Renal cortex interstitium (tissue), 11 donors: ENCODE data around the gene CAMK1G. TPM values are rescaled to one million over a fixed set of nuclear protein-coding genes. Genes with fewer than 3 reads are reported as not detected.

Experiments
- DNase-seq, 11 donors: peaks; one replicate each; pipeline ENCODE4 v3.0.0-alpha.2; 2013; ENCODE audit warnings: low read depth in 9 of 11, low spot score in 4 of 11; ENCODE audit errors: extremely low read depth in 1 of 11
- polyA plus RNA-seq, 3 donors: library from polyadenylated mRNA; unstranded; fragments of 120-200 nt; gene quantifications; one replicate each; pipeline ENCODE4 v1.2.1, GENCODE V29; 2013; ENCODE audit not compliant: insufficient read length in 3 of 3

CAMK1G gene
- polyA plus RNA-seq, 3 donors, result 5.1 to 6.6 (median 5.4) TPM

DNA sequence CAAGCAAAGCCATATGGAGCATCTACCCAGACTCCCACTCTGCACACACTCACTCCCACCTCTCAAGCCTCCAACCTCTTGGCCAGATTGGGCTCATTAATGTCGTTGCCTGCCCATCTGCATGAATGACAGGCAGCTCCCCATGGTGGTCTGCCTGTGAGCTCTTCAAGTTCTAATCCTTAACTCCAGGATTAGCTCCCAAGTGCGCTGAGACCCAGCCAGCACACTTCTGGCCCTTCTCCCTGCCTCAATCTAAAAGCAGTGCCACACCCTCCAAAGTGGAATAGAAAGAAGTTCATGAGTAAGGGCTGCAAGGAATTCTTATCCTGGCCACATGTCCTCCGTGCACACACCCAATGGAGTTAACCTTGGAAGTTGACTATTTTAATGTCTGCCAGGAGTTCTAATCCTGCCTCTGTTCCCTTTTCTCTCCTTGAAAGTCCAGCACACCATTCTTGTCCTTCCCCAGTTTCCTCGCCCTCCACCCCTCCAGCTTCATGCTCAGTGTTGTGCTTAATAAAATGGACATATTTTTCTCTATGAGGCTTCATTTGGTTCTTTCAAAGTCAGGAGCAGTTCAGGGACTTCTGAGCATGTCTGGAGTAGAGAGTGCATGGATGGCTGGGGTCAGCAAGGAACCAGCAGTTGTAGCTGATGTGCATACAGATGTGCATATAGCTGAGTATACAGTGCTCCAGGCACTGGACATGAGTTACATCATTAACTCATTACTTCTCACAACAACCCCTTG lies 30.1 kb downstream of the CAMK1G start:
- no peak for DNase-seq

- DNase-seq, result no peak
These were observed 30.6 kb downstream of the CAMK1G start for GRCh38 chr1:209614151-209614420.

DNA sequence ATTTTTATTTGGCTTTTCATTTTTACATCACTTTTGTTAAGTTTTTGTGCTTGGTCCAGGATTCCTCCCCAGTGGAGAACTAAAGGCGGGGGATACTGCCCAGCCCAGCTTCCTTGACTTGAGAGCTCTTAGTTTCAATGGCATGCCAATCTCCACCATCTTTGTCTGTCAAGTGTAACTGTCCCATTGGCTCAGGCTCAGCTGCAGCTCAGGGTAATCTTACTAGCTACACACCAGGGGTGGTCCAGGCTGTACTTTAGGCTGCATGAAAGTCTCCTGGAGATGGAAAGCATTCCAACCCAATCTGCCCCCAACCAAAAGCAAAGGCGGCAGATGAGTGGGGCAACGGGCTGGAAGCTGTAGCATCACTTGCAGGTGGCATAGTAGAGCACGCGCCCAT lies 31.4 kb downstream of the CAMK1G start:
- DNase-seq, result no peak

GRCh38 chr1:209616366-209617046 lies 33.0 kb downstream of the CAMK1G start:
- DNase-seq, result no peak

DNA sequence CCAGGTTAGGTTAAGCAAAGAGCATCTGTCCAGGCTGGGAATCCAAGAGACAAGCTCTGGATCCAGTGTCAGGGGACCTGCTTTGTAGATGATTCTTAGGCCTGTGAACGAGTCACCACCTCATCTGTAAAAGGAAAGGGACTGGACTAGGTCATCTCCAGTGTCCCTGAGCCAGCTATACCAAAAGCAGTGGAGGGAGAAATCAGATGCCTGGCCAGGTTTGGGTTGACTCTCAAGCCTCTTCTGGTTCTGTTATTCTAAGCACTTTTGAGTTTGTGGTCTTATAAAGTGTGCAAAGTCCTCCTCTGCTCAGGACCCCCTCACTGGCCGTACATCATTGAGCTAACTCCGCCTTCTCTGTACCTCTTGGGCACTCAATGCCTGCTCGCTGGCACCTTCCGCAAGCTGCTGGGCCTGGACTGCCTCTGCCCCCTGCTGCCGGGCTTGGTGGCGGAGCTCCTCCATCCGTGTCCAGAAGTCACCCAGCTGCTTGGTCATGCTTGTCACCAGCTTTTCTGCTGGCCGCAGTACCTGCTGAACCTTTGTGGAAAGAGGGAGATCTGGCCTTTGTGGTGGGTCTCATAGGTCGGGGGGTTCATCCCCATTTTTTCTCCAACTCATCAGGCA lies 33.6 kb downstream of the CAMK1G start:
- DNase-seq, result no peak

DNA sequence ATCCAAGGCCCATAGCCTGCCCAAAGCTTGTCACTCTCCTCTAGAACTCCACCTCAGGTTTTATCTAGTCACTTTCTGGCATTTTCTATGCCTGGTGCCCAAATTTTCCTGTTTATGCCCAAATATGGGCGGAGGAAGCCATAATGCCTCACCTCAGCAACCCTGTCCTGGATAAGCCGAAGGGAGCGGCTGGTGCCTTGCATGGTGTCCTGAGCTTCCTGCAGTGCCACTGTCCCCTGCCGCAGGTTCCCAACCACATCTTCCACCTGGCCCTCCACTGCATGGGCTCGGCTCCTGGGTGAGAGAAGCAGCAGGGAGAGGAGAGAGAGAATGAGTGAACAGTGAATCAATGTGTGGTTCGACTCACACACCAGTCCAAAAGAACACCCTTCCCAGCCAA lies 34.2 kb downstream of the CAMK1G start:
- no peak for DNase-seq

GRCh38 chr1:209618291-209618690 lies 34.8 kb downstream of the CAMK1G start:
- DNase-seq, result no peak

DNA sequence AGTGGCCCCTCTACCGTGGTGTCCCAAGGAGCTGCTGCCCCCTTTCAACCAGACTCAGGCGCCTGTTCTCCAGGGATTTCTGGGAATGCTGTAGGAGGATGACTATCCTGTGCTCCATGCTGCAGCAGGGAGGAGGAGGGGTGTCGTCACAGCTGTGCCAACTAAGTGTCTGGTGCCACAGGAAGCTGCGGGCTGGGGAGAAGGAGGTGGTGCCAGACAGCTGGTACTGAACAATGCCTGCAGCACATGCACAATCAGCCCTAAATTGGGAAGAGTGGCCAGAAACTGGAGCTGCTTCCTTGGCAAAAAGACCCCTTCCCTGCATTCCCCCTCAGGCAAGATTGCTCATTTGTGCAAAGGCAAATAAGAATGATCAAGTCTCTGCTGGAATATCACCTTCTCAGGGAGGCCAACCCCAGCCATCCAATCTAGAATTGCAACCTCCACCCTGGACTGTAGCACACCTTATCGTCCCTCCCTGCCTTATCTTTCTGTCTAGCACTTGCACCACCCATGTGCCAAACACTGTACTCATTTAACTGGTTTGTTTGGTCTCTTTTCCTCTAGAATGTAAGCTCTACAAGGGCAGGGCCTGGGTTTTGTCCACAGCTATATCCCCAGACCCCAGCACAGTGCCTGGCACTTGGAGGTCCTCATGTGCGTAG lies 35.4 kb downstream of the CAMK1G start:
- no peak for DNase-seq

DNA sequence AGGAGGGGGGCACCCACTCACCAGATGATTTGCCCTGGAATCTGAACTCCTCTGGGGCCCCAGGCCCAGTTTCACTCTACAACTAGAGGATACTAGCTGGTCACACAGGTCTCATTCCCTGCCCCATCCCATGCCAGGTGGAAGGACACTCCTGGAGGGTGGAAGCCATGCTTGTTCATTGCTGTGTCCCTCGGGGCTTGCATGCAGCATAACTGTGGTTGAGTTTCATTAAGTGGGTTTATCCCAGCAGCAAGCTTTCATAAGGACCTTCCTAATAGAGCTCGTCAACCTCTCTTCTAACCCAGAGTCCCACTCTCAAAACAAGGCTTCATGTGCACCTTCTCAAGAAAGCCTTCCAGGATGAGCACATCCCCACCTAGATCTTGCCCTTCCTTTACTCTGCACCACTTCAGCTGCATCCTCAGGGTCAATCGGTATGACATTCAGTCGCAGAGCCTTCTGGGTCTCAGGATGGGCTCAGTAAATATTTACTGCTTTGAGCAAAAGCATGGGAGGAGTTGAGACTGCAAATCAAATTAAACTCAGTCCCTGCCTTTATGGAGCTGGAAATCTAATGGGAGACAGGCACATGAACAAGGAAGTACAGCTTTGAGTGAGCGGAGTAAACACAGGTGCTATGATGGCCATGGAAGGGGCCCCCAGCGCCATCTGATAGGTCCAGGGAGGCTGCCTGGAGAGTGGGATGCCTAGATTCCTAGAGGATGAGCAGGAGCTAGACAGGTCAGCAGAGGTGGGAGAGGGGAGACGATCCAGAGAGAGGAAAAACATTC lies 36.4 kb downstream of the CAMK1G start:
- DNase-seq, result no peak

- DNase-seq, result no peak
These were observed 37.0 kb downstream of the CAMK1G start for GRCh38 chr1:209620487-209620884.

- no peak for DNase-seq
These were observed 37.8 kb downstream of the CAMK1G start for GRCh38 chr1:209621286-209621685.

DNA sequence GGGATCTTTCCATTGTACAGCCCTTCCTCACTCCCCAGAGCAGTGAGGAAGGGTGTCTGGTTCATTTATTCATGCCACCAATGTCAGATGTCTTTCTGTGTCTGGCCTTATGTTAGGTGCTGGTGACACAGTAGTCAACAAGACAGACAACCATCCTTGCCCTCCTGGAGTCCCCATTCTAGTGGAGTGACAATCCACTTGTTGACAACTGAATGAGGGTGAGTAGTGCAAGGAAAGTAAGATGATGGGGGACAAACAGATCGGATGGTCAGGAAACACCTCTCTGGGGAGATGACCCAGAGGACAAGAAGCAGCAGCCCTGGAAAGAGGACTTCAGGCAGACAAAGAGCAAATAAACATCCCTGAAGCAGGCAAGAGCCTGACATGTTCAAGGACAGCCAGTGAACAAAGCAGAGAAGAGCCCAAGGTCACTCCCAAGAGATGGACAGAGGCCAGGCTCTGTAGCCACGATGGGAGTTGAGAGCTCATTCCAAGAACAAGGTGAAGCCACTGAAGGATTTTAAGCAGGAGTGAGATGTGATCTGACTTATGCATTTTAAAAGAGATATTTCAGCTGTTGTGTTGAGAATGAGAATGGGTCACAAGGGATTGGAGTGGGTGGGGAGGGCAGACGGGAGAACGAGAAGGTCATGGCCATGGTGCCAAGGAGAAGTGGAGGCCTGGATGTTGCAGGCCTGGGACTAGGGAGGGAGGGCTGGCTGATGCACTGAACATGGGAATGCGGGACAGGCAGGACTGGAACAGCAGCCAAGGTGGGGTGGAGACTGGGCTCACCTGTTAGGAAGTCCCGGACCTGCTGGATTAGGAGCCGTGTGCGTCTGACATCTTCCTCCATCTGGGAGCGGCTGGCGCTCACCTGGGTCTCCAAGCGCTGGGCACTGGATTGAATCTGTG lies 38.5 kb downstream of the CAMK1G start:
- DNase-seq, result no peak

DNA sequence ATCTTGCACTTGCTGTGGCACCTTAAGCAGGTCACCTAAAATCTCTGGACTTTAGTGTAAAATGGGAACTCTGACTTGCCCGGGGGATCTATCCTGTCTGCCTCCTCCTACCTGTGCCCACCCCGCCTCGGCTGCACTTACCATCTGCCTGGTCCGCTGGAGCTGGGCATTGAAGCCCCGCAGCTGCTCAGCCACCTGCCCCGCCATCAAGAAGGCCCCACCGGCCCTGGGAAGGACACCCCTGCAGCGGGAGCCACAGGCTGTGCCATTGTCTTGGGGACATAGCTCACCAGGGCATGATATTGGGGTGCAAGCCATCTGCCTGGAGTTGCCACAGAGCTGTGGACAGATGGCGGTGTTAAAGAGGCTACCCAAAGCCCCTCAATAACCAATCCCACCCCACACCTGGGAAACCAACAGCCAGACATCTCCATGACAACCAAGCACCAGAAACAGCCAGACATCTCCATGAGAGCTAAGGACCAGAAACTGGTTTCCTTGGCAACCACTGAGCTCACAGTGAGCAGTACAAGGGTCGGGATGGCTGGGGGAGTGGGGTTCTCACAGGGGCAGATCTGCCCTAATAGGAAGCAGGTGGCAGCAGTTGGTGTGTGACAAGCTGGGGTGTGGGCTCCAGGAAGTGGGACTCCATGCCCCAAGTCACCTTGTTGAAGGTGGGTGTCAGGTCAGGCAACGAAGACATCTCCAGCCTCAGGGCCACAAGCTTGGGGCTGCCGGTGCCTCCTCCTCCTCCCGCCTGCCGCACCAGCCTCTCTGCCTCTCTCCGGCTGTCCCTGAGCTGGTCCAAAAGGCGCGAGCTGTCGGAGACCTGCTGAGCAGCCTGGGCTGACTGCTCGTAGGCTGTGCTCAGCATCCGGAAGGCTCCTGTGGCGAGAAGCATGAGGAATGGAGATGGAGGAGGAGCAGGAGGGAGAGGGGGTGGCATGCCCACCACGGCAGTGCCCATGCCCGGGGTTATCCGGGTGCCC lies 39.6 kb downstream of the CAMK1G start:
- DNase-seq, result no peak

- no peak for DNase-seq
These were observed 41.3 kb downstream of the CAMK1G start for GRCh38 chr1:209624558-209625549.

GRCh38 chr1:209625791-209626285 lies 42.3 kb downstream of the CAMK1G start:
- no peak for DNase-seq
